Naive thymus-derived CD4-positive, alpha-beta T cell (primary cell): ENCODE measurements around the gene TMEM97. TPM values are rescaled to one million over a fixed set of nuclear protein-coding genes. Genes with fewer than 3 reads are reported as not detected.
A peak's percentile ranks its signal among the peaks of the same experiment; 100 is the strongest.

Source experiments
- ATAC-seq: fragments of 150-1000 bp; cut with Tn5 transposase; 2 replicates; pipeline ENCODE4 v1.10.0; 2021; ENCODE audit warnings: mild to moderate bottlenecking, moderate library complexity
- CTCF ChIA-PET: fragments of 350-600 bp; sonication (Branson Sonifier 250); formaldehyde crosslinking; loops from one replicate; lab custom pipeline; 2021; ENCODE audit warnings: antibody characterized with exemption; lab: Charles Lee
- POLR2A ChIA-PET: fragments of 350-600 bp; sonication (Branson Sonifier 250); formaldehyde crosslinking; loops from one replicate; lab custom pipeline; 2021; ENCODE audit warnings: antibody characterized with exemption, inconsistent platforms; lab: Charles Lee
- DNase-seq, 9 donors: peaks; one replicate each; pipeline versions ENCODE4 v3.0.0 to v3.0.0-alpha.2; 2020 to 2022; ENCODE audit warnings: mixed read lengths in 1 of 9
- H3K27ac ChIP-seq: one replicate; pipeline ENCODE4 v1.7.0; 2013; ENCODE audit warnings: mild to moderate bottlenecking, low read depth, low read length, moderate library complexity
- H3K27me3 ChIP-seq, 2 donors: one replicate each; pipeline ENCODE4 v1.7.0; 2013; ENCODE audit warnings: low read length in 2 of 2, mild to moderate bottlenecking in 2 of 2, moderate library complexity in 2 of 2; ENCODE audit not compliant: control insufficient read depth in 2 of 2, insufficient read depth in 2 of 2
- H3K36me3 ChIP-seq, 3 experiments: 1 replicate in 2 of 3; 2 replicates in 1 of 3; pipeline ENCODE4 v1.7.0; 2013; ENCODE audit warnings: low read length in 3 of 3, mild to moderate bottlenecking in 3 of 3, moderate library complexity in 1 of 3; ENCODE audit not compliant: insufficient read depth in 3 of 3, control insufficient read depth in 2 of 3
- H3K4me1 ChIP-seq, 2 donors: one replicate each; pipeline ENCODE4 v1.7.0; 2013; ENCODE audit warnings: low read length in 2 of 2, mild to moderate bottlenecking in 2 of 2, moderate library complexity in 1 of 2; ENCODE audit not compliant: control insufficient read depth in 2 of 2, insufficient read depth in 2 of 2
- H3K4me3 ChIP-seq: 2 replicates; pipeline ENCODE4 v1.7.0; 2013; ENCODE audit warnings: mild to moderate bottlenecking, low read length
- H3K9me3 ChIP-seq, 3 experiments: 1 replicate in 2 of 3; 2 replicates in 1 of 3; pipeline ENCODE4 v1.7.0; 2013; ENCODE audit warnings: low read length in 3 of 3; ENCODE audit not compliant: control insufficient read depth in 2 of 3
- H3K27ac Mint-ChIP-seq, 9 donors: one replicate each; pipeline ENCODE4 v1.8.0; 2020 to 2022; ENCODE audit warnings: mixed read lengths in 9 of 9, mild to moderate bottlenecking in 8 of 9, moderate library complexity in 5 of 9, inconsistent platforms in 2 of 9
- H3K27me3 Mint-ChIP-seq, 5 donors: one replicate each; pipeline ENCODE4 v1.8.0; 2021 to 2022; ENCODE audit warnings: mixed read lengths in 5 of 5, mild to moderate bottlenecking in 1 of 5
- H3K36me3 Mint-ChIP-seq, 5 donors: one replicate each; pipeline ENCODE4 v1.8.0; 2020 to 2022; ENCODE audit warnings: mixed read lengths in 5 of 5, mild to moderate bottlenecking in 3 of 5, inconsistent platforms in 1 of 5
- H3K4me1 Mint-ChIP-seq, 7 donors: one replicate each; pipeline ENCODE4 v1.8.0; 2020 to 2022; ENCODE audit warnings: mixed read lengths in 7 of 7, mild to moderate bottlenecking in 3 of 7, inconsistent platforms in 1 of 7
- H3K4me3 Mint-ChIP-seq, 10 donors: one replicate each; pipeline ENCODE4 v1.8.0; 2020 to 2022; ENCODE audit warnings: mild to moderate bottlenecking in 10 of 10, mixed read lengths in 10 of 10, moderate library complexity in 6 of 10, inconsistent platforms in 2 of 10
- H3K9me3 Mint-ChIP-seq, 11 donors: one replicate each; pipeline ENCODE4 v1.8.0; 2020 to 2022; ENCODE audit warnings: mixed read lengths in 11 of 11, mild to moderate bottlenecking in 4 of 11, inconsistent platforms in 1 of 11, moderate library complexity in 1 of 11
- intact Hi-C, 2 donors: fragments of 100-400 bp; cut with micrococcal nuclease; formaldehyde crosslinking; loops; one replicate each; pipeline ENCODE4 v1.15.1; 2023
- polyA plus RNA-seq, 2 donors: library from polyadenylated mRNA; unstranded; fragments of 300-500 nt; fragmentation: Illumina TruSeq; gene quantifications; one replicate each; pipeline ENCODE4 v1.2.3, GENCODE V29; 2021
- total RNA-seq, 6 experiments: library from RNA in 5 of 6; stranded (reverse) in 5 of 6; gene quantifications; 1 replicate in 5 of 6; 2 replicates in 1 of 6; pipeline ENCODE4 v1.2.3 and lab custom pipeline; 2021 to 2026

The TMEM97 gene
- total and polyA plus RNA-seq, 7 experiments from 2014 or later: 2.9 to 19.9 (median 6.6) TPM

GRCh38 chr17:28344435-28344901 lies 25.5 kb downstream of the TMEM97 start:
- DNase-seq (no peak), ATAC-seq (no peak)
- Mint-ChIP-seq H3K27ac (peak overlapping the region in 1 of 9 donors; percentile 43), H3K9me3 (no peaks in the 10 kb centered on the region), H3K27me3 (no peaks in the 10 kb centered on the region), H3K4me1 (peaks cover 0 to 4% (median 0%) of the 10 kb centered on the region in 7 donors), H3K4me3 (no peak overlapping the region), H3K36me3 (peaks cover 0 to 40% (median 4%) of the 10 kb centered on the region in 5 donors)
- peaks cover 3 to 98% (median 15%) of the 10 kb centered on the region in 3 experiments for H3K36me3 ChIP-seq
- H3K4me1 ChIP-seq: no peaks in the 10 kb centered on the region
- CTCF ChIA-PET: no interaction called here
- no peaks in the 10 kb centered on the region for H3K9me3 ChIP-seq
- H3K4me3 ChIP-seq: no peak overlapping the region
- H3K27me3 ChIP-seq: no peaks in the 10 kb centered on the region
- no peak overlapping the region for H3K27ac ChIP-seq
- intact Hi-C loops: no loop called here
- POLR2A ChIA-PET: interaction anchor here (0.6 to 1.0 kb wide), 2 partner anchors 13 to 131 kb away, joined by 3 read pairs; partner anchors contain the start of gene POLDIP2

GRCh38 chr17:28345419-28346198 lies 26.6 kb downstream of the TMEM97 start:
- Histone ChIP-seq H3K27me3 (no peaks in the 10 kb centered on the region), H3K4me3 (no peak overlapping the region), H3K36me3 (peaks cover 8 to 98% (median 19%) of the 10 kb centered on the region in 3 experiments), H3K9me3 (no peaks in the 10 kb centered on the region), H3K27ac (no peak overlapping the region), H3K4me1 (no peaks in the 10 kb centered on the region)
- peak overlapping the region in 2 of 9 donors; percentile 54 to 59 for H3K27ac Mint-ChIP-seq
- no peak for ATAC-seq
- no peak overlapping the region for H3K4me3 Mint-ChIP-seq
- H3K9me3 Mint-ChIP-seq: no peaks in the 10 kb centered on the region
- DNase-seq: no peak
- ChIA-PET CTCF (no interaction called here), POLR2A (interaction anchor here (0.9 to 1.8 kb wide), 3 partner anchors 10 to 12 kb away, joined by 3 to 8 read pairs (median 3); partner anchors contain the start of genes IFT20, POLDIP2 and TNFAIP1)
- H3K4me1 Mint-ChIP-seq: peaks cover 0 to 4% (median 0%) of the 10 kb centered on the region in 7 donors
- H3K36me3 Mint-ChIP-seq: peaks cover 3 to 42% (median 7%) of the 10 kb centered on the region in 5 donors
- intact Hi-C loops: no loop called here
- no peaks in the 10 kb centered on the region for H3K27me3 Mint-ChIP-seq

GRCh38 chr17:28346199-28346580 lies 27.2 kb downstream of the TMEM97 start:
- ChIA-PET POLR2A (interaction anchor here (0.9 to 1.8 kb wide), 3 partner anchors 10 to 11 kb away, joined by 3 to 8 read pairs (median 3); partner anchors contain the start of genes IFT20, POLDIP2 and TNFAIP1), CTCF (no interaction called here)
- no peak for ATAC-seq
- intact Hi-C loops: no loop called here
- no peaks in the 10 kb centered on the region for H3K4me1 ChIP-seq
- Mint-ChIP-seq H3K9me3 (no peaks in the 10 kb centered on the region), H3K4me1 (peaks cover 0 to 4% (median 0%) of the 10 kb centered on the region in 7 donors), H3K36me3 (peaks cover 4 to 43% (median 11%) of the 10 kb centered on the region in 5 donors), H3K27ac (peak overlapping the region in 3 of 9 donors; percentile 2 to 45 (median 5)), H3K27me3 (no peaks in the 10 kb centered on the region), H3K4me3 (no peak overlapping the region)
- H3K27me3 ChIP-seq: no peaks in the 10 kb centered on the region
- H3K4me3 ChIP-seq: no peak overlapping the region
- H3K9me3 ChIP-seq: no peaks in the 10 kb centered on the region
- peaks cover 13 to 98% (median 21%) of the 10 kb centered on the region in 3 experiments for H3K36me3 ChIP-seq
- no peak overlapping the region for H3K27ac ChIP-seq
- no peak for DNase-seq

- no peak overlapping the region for H3K4me3 Mint-ChIP-seq
- peaks cover 0 to 4% (median 0%) of the 10 kb centered on the region in 7 donors for H3K4me1 Mint-ChIP-seq
- peaks cover 4 to 36% (median 17%) of the 10 kb centered on the region in 5 donors for H3K36me3 Mint-ChIP-seq
Measured at GRCh38 chr17:28346746-28347246, 27.8 kb downstream of the TMEM97 start.

GRCh38 chr17:28347261-28347891 lies 28.4 kb downstream of the TMEM97 start:
- Mint-ChIP-seq H3K4me1 (peaks cover 0 to 4% (median 0%) of the 10 kb centered on the region in 7 donors), H3K27me3 (no peaks in the 10 kb centered on the region), H3K4me3 (no peak overlapping the region), H3K36me3 (peaks cover 0 to 31% (median 19%) of the 10 kb centered on the region in 5 donors), H3K9me3 (no peaks in the 10 kb centered on the region), H3K27ac (peak overlapping the region in 1 of 9 donors; percentile 2)
- Histone ChIP-seq H3K4me3 (no peak overlapping the region), H3K36me3 (peaks cover 15 to 97% (median 22%) of the 10 kb centered on the region in 3 experiments), H3K27ac (no peak overlapping the region), H3K27me3 (no peaks in the 10 kb centered on the region), H3K9me3 (no peaks in the 10 kb centered on the region), H3K4me1 (no peaks in the 10 kb centered on the region)
- DNase-seq (no peak), ATAC-seq (no peak)
- CTCF ChIA-PET: no interaction called here
- POLR2A ChIA-PET: interaction anchor here (1.2 to 3.0 kb wide), 3 partner anchors 10 to 12 kb away, joined by 3 to 15 read pairs (median 8); partner anchors contain the start of genes IFT20, POLDIP2 and TNFAIP1
- intact Hi-C loops: no loop called here

More at GRCh38 chr17:28346746-28347246, 27.8 kb downstream of the TMEM97 start:
- no peaks in the 10 kb centered on the region for H3K4me1 ChIP-seq
- H3K4me3 ChIP-seq: no peak overlapping the region
- ChIA-PET CTCF (no interaction called here), POLR2A (interaction anchor here (1.2 to 3.0 kb wide), 4 partner anchors 9 to 11 kb away, joined by 3 to 15 read pairs (median 6); partner anchors contain the start of genes IFT20, POLDIP2 and TNFAIP1)
- ATAC-seq (no peak), DNase-seq (no peak)
- H3K36me3 ChIP-seq: peaks cover 16 to 98% (median 19%) of the 10 kb centered on the region in 3 experiments
- H3K9me3 ChIP-seq: no peaks in the 10 kb centered on the region
- Mint-ChIP-seq H3K9me3 (no peaks in the 10 kb centered on the region), H3K27me3 (no peaks in the 10 kb centered on the region), H3K27ac (peak overlapping the region in 1 of 9 donors; percentile 45)
- intact Hi-C loops: no loop called here
- no peak overlapping the region for H3K27ac ChIP-seq
- H3K27me3 ChIP-seq: no peaks in the 10 kb centered on the region

- Histone ChIP-seq H3K27me3 (no peaks in the 10 kb centered on the region), H3K36me3 (peaks cover 20 to 99% (median 27%) of the 10 kb centered on the region in 3 experiments), H3K27ac (no peak overlapping the region), H3K4me3 (no peak overlapping the region), H3K9me3 (no peaks in the 10 kb centered on the region), H3K4me1 (no peaks in the 10 kb centered on the region)
- H3K9me3 Mint-ChIP-seq: no peaks in the 10 kb centered on the region
- ATAC-seq (no peak), DNase-seq (no peak)
- intact Hi-C loops: no loop called here
- H3K27me3 Mint-ChIP-seq: no peaks in the 10 kb centered on the region
- POLR2A ChIA-PET: interaction anchor here (1.3 to 3.0 kb wide), 2 partner anchors 8 to 13 kb away, joined by 8 to 15 read pairs; partner anchors contain the start of genes IFT20, POLDIP2 and TNFAIP1
- H3K4me1 Mint-ChIP-seq: no peaks in the 10 kb centered on the region
- H3K4me3 Mint-ChIP-seq: no peak overlapping the region
- H3K27ac Mint-ChIP-seq: peak overlapping the region in 1 of 9 donors; percentile 38
- CTCF ChIA-PET: no interaction called here
- H3K36me3 Mint-ChIP-seq: peaks cover 0 to 25% (median 19%) of the 10 kb centered on the region in 5 donors
Measured at GRCh38 chr17:28348979-28349378, 30.0 kb downstream of the TMEM97 start.
